ENCODE results near the gene ADAM30.

Gene ADAM30

DNA sequence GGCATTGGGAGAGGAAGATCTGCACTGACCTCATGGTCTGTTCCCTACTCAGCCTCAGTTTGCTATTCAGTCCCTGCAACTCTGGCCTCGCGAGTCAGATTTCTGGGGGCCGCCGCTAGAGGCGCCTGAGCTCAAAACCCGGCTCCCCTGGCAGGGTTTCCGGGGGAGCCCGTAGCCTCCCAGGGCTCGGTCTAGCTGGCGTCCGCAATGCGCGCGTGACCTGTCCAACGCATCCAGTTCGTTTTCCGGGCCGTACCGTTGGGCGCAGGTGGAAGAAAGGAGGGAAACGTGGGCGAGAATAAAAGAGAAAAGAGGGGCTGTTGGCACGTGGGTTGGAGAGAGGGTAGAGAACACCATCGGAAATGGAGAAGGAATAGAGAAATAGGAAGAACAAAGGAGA, at the start of gene ADAM30:
Gene ADAM30, minus strand, starts transcription at position 213 of the 400 bp plus-strand sequence. Its CDS starts 179 bp downstream, at position 34.
- no peak for DNase-seq (ENCODE audit: low spot score)

DNA sequence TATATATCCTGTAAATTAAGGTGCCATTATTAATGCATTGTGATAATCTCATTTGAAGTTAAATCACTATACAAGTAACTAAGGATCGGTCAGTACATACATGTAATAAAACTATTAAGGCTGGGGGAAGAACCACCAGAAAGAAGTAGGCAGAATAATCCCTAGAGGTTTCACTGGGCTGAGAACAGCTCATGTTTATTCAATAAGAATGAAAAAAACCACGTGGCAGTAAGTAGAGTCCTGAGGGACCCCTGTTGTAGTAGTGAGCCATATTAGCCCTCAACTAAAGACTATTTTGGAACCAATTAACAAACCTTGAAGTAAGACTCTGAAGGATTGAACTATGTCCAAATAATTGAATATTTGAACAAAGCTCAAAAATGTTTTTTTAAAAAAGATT, 46.9 kb upstream of the ADAM30 start:
- no peak for DNase-seq (ENCODE audit: low spot score)

DNA sequence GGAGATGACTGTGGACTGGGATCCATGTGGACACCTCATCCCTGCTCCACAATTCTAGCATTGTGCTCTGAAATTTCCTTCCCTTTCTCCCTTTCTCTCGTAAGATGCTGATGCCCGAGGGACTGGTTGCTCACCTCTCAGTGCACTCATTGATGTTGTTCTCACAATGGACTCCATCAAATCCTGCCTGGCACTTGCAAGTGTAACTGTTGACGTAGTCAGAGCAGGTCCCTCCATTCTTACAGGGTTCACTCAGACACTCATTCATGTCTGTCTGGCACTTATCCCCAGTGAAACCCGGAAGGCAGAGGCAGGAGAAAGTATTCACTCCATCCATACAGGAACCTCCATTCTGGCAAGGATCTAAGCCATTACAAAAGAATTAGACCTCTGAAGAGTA, 45.1 kb upstream of the ADAM30 start:
- no peak for DNase-seq (ENCODE audit: low spot score)

DNA sequence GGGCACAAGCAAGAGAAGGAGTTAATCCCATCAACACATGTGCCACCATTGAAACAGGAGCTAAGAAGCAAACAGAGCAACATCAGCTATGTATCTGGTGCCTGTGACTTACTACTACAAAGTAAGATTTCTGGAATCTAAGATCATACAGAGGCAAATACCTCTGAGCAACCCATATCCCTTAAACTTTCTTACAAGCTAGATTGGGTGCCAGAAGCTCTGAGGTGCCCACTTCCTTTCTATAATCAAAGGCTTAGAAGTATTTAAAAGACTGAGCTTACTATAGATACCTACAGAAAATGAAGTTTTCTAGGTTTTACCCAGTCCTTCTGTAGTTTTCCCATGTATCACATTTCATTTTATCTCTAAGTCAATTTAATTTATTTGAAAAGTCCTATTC, 44.4 kb upstream of the ADAM30 start:
- no peak for DNase-seq (ENCODE audit: low spot score)

DNA sequence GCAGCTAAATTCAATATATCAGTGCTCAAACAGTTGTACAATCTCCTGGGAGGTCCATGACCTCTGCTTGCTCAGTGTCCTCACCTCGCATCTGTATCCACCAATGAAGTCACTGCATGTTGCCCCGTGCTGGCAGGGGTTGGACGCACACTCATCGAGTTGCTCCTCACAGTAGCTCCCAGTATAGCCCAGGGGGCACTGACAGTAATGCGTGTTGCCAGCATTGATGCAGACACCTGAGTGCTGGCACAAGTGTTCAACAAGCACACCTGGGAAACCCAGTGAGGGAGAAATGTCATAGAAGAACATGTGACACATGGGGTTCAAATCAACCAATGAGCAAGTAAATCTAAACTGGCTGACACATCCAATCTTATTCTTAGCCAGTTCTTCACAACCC, 40.9 kb upstream of the ADAM30 start:
- no peak for DNase-seq (ENCODE audit: low spot score)

- no peak for DNase-seq (ENCODE audit: low spot score)
Measured at GRCh38 chr1:119935915-119936314, 39.6 kb upstream of the ADAM30 start.

GRCh38 chr1:119935373-119935772, 39.1 kb upstream of the ADAM30 start:
- no peak for DNase-seq (ENCODE audit: low spot score)

GRCh38 chr1:119933397-119933796, 37.1 kb upstream of the ADAM30 start:
- DNase-seq (ENCODE audit: low spot score): no peak

DNA sequence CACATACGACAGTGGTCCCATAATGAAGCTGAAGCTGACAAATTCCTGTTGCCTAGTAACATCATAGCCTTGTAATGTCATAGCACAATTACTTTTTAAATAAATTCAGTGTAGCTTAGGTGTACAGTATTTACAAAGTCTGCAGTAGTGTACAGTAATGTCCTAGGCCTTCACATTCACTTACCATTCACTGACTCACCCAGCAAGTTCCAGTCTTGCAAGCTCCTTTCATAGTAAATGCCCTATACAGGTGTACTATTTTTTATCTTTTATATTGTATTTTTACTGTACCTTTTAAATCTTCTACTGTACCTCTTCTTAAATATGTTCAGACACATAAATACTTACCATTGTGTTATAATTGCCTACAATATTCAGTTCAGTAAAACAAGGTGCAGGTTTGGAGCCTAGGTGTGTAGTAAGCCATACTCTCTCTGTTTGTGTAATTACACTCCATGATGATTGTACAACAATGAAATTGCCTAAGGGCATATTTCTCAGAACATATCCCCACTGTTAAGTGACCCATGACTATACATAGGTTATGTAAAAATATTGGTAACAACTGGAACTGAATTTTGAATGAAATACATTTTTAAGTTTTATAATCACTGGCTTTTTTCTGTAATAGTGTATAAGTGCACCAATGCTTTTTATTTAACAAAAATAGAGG, 33.5 kb upstream of the ADAM30 start:
- DNase-seq (ENCODE audit: low spot score): no peak

GRCh38 chr1:119926553-119926952, 30.2 kb upstream of the ADAM30 start:
- DNase-seq (ENCODE audit: low spot score): no peak

DNA sequence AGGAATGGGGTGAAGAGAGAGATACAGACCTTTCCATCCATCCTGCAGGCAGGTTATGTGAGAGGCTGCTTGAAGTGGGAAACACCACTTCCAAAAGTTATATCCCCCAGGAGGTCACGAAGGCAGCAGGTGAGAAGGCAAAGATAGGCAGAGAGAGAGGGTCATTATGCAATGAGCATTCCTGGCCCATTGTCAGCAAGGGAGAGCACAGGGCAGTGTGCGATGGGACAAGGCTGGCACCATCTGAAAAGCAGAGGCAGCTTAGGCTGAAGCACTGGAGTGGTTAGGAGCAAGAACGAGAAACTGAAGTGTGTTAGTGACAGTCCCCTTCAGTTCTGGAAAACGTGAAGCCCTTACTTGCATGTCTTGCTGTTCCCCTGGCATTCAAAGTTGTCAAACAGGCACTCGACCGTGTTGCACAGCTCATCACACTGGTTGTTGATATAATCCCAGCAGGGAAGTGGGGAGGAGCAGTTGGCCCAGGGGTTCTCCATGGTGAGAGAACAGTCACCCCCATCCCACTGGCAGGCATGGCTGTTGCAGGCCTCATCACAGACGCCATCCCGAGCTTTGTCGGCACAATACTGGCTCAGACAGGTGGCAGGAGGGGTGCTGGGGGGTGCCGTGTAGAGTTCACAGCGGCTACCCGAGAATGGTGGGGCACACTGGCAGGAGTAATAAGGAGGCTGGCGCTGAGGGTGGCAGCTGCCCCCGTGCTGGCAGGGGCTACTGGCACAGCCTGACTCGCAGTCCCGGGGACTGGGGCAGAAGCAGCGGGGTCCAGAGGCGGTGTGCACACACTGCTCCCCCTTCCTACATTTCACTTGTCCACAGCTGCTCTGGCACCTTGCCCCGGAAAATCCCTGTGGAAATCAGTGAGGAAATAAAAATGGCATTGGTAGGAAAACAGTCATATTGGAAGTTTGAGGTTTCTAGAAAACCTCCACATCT, 28.9 kb upstream of the ADAM30 start:
- no peak for DNase-seq (ENCODE audit: low spot score)

- no peak for DNase-seq (ENCODE audit: low spot score)
Measured at GRCh38 chr1:119920104-119920968, 24.0 kb upstream of the ADAM30 start.

DNA sequence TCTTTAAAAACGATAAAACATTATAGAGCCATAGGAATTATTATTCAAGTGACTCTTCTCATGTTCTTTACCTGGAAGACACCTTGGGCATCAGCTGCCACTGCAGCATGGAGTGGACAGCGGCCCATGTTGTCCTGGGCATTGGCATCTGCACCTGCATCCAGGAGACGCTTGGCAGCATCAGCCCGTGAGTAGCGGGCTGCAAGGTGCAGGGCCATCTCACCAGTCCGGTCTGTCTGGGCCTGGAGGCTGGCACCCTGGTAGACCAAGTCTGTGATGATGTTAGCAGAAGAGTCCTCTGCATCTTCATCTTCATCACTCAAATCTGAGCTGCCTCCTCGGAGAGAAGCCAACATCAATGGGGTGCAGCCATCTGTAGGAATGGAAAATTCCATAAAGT, 22.9 kb upstream of the ADAM30 start:
- DNase-seq (ENCODE audit: low spot score): no peak

GRCh38 chr1:119918301-119918700, 22.0 kb upstream of the ADAM30 start:
- no peak for DNase-seq (ENCODE audit: low spot score)

DNA sequence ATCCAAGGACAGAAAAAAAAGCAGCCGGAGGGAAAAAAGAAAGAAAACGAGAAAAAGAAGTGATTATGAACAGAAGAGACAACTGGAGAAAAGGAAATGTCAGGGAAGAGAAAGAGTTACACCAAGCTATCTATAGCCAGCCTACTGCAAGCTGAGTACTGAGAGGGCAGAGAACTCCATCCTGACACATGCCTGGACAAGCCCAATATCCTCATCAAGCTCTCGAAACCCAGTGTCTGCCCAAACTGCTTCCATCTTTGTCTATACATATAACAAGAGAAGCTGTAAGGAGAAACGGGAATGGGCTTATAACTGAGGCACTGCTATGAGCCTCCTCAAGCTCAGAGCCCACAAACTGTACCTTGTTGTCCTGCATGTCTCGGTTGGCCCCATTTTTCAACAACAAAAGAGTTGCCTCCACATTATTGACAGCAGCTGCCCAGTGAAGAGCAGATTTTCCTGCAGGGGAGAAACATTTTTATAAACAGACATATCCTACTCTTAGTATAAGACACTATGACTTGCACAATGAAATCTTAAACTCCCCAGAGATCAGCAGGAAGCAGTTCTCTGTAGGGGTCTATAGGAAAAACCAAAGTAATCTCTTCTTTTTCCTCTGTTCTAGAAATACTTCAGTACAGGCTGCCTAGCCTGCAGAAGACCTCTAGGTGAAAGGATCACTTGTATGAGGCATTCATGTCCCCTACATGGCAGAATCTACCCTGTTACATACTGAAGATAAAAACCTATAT, 21.2 kb upstream of the ADAM30 start:
- no peak for DNase-seq (ENCODE audit: low spot score)

DNA sequence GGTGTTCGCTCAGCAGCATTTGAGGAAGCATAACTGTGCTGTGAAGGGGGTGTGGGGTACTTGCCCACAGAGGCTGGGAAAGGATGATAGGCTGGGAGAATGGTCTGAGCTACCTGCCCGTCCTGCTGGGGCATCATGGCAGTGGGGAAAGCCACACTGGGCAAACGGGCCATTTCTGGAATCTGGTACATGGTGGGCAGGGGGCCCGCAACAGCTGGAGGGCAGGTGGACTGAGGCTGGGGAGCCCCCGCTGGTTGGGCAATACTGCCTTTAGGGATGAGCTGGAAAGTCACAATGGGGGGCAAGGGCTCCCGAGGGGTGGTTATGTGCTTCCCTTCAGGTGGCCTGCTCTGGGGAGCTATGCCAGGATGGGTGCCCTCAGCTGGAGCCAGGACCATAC, 19.2 kb upstream of the ADAM30 start:
- DNase-seq (ENCODE audit: low spot score): no peak

DNA sequence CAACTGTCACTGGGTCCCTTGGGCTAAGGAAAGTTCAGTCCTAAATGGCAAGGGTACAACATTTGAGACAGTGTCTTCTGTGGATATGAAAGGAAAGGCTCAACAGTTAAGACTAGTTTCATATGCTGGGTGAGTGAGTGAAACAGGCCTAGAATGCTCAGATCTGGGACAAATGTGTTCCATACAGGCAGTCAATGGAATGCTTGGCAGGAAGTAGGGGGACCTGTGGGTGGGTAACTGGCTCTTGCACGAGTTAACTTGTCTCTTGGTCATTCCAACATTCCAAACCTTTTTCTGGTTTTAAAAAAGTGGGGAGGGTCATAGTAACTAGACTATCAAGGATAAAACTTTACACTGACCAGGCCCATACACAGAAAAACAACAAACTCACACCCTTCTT, 17.8 kb upstream of the ADAM30 start:
- DNase-seq (ENCODE audit: low spot score): no peak

- DNase-seq (ENCODE audit: low spot score): no peak
Measured at GRCh38 chr1:119912963-119913362, 16.6 kb upstream of the ADAM30 start.

DNA sequence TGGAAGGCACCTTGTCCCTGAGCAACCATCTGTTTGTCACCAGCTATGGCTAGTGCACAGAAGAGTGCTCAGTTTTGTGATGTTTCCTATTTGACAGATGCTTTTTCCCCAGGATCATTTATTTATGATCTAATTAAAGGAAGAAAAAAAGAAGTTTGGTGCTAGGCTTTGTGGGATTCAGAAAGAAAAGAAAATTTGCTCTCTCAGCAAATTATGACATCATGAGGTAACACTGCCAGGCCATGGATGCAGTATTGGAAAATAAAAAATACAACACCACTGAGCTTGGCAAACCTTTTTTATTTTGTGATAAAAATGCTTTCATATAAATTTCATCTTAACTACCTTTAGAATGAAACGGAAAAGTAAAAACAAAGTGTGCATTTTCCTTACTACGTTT, 15.5 kb upstream of the ADAM30 start:
- DNase-seq (ENCODE audit: low spot score): no peak

- no peak for DNase-seq (ENCODE audit: low spot score)
Measured at GRCh38 chr1:119910618-119911017, 14.3 kb upstream of the ADAM30 start.

DNA sequence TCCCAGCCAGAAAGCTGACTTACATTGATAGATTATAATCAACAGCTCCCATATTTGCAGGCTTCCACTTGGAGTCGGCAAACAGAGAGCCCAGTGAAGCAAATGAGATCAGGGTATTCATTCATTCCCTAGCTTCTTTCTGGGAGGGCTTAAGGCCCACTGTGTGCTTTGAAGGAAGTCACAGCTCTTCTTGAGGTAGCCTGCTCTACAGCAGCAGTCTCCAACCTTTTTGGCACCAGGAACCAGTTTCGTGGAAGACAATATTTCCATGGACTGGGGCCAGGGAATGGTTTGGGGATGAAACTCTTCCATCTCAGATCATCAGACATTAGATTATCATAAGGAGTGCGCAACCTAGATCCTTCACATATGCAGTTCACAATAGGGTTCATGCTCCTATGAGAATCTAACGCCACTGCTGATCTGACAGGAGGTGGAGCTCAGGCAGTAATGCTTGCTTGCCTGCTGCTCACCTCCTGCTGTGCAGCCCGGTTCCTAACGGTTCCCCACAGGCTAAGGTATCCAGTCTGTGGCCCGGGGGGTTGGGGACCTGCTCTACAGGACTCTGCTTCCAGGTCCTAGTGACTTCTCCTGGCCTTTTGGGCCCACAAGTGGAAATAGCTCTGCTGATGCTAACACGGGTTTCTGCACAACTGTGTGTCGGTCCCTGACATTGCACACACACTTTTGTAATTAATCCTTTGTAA, 13.7 kb upstream of the ADAM30 start:
- DNase-seq (ENCODE audit: low spot score): no peak
